ENCODE measurements around the gene ZNF598.

The ZNF598 gene

GRCh38 chr16:2009164-2009711 lies 383 bp downstream of the ZNF598 start:
- CTCF ChIA-PET, result interaction anchor here (1.0 to 1.9 kb wide), 8 partner anchors 11 to 303 kb away, joined by 3 to 6 read pairs (median 4); partner anchors contain the start of genes MAPK8IP3, NPW, NTHL1 and TSC2
- POLR2A ChIA-PET, result interaction anchor here (2.8 kb wide), 1 partner anchor 146 kb away, joined by 13 read pairs; the partner anchor contains the start of gene TRAF7
- no peak for DNase-seq (ENCODE audit: extremely low spot score)
- TF ChIP-seq, protein P1, sequence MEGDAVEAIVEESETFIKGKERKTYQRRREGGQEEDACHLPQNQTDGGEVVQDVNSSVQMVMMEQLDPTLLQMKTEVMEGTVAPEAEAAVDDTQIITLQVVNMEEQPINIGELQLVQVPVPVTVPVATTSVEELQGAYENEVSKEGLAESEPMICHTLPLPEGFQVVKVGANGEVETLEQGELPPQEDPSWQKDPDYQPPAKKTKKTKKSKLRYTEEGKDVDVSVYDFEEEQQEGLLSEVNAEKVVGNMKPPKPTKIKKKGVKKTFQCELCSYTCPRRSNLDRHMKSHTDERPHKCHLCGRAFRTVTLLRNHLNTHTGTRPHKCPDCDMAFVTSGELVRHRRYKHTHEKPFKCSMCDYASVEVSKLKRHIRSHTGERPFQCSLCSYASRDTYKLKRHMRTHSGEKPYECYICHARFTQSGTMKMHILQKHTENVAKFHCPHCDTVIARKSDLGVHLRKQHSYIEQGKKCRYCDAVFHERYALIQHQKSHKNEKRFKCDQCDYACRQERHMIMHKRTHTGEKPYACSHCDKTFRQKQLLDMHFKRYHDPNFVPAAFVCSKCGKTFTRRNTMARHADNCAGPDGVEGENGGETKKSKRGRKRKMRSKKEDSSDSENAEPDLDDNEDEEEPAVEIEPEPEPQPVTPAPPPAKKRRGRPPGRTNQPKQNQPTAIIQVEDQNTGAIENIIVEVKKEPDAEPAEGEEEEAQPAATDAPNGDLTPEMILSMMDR (IDR thresholded peaks at IDR 0.05; ENCODE audit: control extremely low read depth, extremely low read depth, low read depth, missing control alignments), result no peak

DNA sequence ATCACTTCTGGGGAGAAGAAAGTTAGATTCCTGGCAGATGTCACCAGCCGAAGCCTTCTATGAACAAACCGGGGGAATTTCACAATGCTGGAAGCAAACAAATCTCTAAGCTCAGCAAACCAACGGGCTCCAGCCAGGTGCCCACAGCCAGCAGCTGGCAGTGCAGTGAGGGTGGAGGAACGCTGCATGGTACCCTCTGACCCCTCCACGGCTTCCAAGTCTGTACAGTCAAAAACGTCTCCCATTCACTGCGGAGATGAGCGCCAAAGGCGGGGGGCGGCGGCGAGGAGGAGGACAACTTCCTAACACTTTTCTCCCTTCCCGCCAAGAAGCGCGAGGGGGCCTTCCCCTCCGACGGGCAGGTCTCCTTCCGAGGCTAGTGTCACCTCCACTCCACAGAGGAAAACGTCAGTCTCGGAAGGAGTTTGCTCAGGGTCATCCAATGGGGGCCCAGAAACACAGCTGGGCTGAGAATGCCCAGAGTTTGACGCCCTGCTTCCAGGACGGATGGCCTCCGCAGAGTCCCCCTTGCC lies 924 bp downstream of the ZNF598 start:
- DNase-seq (ENCODE audit: extremely low spot score), result no peak
- POLR2A ChIA-PET, result interaction anchor here (2.8 kb wide), 1 partner anchor 146 kb away, joined by 13 read pairs; the partner anchor contains the start of gene TRAF7
- TF ChIP-seq, protein P1 (IDR thresholded peaks at IDR 0.05; ENCODE audit: control extremely low read depth, extremely low read depth, low read depth, missing control alignments), result no peak
- CTCF ChIA-PET, result interaction anchor here (0.9 to 1.9 kb wide), 9 partner anchors 11 to 302 kb away, joined by 3 to 6 read pairs (median 4); partner anchors contain the start of genes MAPK8IP3, NPW, NTHL1 and TSC2

GRCh38 chr16:2008009-2008526 lies 1.6 kb downstream of the ZNF598 start:
- CTCF ChIA-PET, result interaction anchor here (0.8 to 1.9 kb wide), 6 partner anchors 12 to 187 kb away, joined by 3 to 4 read pairs (median 4); partner anchors contain the start of genes NTHL1 and TSC2
- POLR2A ChIA-PET, result interaction anchor here (2.8 kb wide), 1 partner anchor 147 kb away, joined by 13 read pairs; the partner anchor contains the start of gene TRAF7
- TF ChIP-seq, protein P1 (IDR thresholded peaks at IDR 0.05; ENCODE audit: control extremely low read depth, extremely low read depth, low read depth, missing control alignments), result no peak
- DNase-seq (ENCODE audit: extremely low spot score), result no peak

DNA sequence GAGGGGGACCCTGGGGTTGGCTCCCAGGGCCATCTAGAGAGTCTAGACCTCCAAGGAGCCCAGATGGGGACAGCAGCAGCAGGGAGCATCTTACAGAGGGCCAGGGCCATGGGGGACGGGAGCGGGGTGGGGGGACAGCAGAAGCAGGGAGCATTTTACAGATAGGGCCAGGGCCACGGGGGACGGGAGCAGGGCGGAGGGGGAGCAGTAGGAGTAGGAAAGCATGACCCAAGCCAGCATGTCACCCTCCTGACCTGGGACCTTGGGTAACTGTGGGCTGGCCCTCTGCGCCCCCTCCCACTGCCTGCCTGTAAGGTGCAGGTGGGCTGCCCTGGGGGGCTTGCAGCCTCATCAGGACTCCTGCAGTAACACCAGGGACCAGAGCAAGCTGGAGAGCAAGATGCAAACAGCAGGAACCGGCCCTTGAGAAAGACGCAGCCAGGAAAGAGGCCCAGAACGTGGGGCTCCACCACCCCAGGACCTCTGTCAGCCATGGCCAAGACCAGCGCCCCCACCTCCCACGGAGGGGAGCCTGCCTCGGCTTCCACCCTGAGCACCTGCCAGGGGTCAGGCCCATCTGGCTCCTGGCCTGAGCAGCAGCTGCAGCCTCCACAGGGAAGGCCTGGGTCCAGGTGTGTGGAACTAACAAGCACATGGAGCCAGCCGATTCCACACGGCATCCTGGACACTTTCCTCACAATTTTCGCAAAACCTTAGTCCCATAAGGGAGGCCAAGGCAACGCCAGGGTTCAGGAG lies 2.4 kb downstream of the ZNF598 start:
- POLR2A ChIA-PET, result interaction anchor here (2.8 kb wide), 1 partner anchor 148 kb away, joined by 13 read pairs; the partner anchor contains the start of gene TRAF7
- TF ChIP-seq, protein P1 (IDR thresholded peaks at IDR 0.05; ENCODE audit: control extremely low read depth, extremely low read depth, low read depth, missing control alignments), result no peak

GRCh38 chr16:2006317-2006716 lies 3.3 kb downstream of the ZNF598 start:
- TF ChIP-seq, protein P1 (IDR thresholded peaks at IDR 0.05; ENCODE audit: control extremely low read depth, extremely low read depth, low read depth, missing control alignments), result no peak
- DNase-seq (ENCODE audit: extremely low spot score), result no peak
- POLR2A ChIA-PET, result interaction anchor here (0.7 kb wide), 1 partner anchor 226 kb away, joined by 3 read pairs; no protein-coding TSS in a partner anchor
- CTCF ChIA-PET, result interaction anchor here (1.5 to 6.2 kb wide), 4 partner anchors 13 to 147 kb away, joined by 3 to 63 read pairs (median 49); partner anchors contain the start of genes SYNGR3 and TRAF7

More for the DNA sequence above, 2.4 kb downstream of the ZNF598 start:
- no peak for DNase-seq (ENCODE audit: extremely low spot score)
- CTCF ChIA-PET, result interaction anchor here (0.8 to 1.9 kb wide), 3 partner anchors 11 to 188 kb away, joined by 3 to 4 read pairs (median 4); no protein-coding TSS in a partner anchor
